ENCODE results near the gene TRIM8.
A peak's percentile ranks its signal among the peaks of the same experiment; 100 is the strongest.

Gene TRIM8

GRCh38 chr10:102632394-102633111 is 11.7 kb upstream of the TRIM8 start:
- no peak for DNase-seq (ENCODE audit: extremely low read depth in 1 of 2, low read depth in 1 of 2)

DNA sequence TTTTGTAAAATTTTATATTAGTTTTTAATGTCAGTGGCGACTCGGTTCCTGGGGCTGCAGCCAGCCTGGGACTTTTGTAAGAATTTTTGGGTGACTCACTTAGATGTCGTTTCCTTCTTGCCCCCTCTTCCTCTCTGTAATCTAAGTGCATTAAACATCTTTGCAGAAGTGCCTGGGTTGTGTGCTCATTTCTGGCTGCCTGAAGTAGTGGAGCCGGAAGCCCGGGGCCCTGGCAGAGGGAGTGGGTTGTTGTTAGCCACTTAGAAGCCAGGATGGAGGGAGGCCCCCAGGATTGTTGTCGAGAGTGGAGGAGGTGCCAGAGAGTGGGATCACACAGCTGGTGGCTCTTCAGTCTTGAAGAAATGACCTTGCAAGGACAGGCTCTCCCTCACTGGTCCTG is 11.0 kb upstream of the TRIM8 start:
- no peak for DNase-seq (ENCODE audit: extremely low read depth in 1 of 2, low read depth in 1 of 2)

DNA sequence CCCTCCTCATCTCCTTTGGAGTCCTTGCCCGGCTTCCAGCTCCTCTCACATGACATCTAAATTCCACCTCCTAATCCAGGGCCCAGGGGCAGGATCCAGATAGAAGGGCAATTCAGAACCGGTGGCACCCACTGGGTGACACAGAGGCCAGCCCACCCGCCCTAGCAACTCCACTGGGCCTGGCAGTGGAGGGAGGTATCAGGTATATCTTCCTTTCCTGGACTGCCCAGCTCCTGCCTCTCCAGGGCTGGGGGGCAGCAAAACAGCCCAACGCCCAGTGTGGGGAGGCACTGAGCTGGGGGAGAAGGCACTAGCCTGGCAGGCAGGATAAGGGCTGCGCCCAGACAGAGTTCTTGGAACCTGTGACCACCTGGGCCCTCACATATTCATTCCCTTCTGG is 10.4 kb upstream of the TRIM8 start:
- no peak for DNase-seq (ENCODE audit: extremely low read depth in 1 of 2, low read depth in 1 of 2)

- DNase-seq (ENCODE audit: extremely low read depth in 1 of 2, low read depth in 1 of 2), result no peak
Measured at GRCh38 chr10:102634686-102635085, 9.6 kb upstream of the TRIM8 start.

DNA sequence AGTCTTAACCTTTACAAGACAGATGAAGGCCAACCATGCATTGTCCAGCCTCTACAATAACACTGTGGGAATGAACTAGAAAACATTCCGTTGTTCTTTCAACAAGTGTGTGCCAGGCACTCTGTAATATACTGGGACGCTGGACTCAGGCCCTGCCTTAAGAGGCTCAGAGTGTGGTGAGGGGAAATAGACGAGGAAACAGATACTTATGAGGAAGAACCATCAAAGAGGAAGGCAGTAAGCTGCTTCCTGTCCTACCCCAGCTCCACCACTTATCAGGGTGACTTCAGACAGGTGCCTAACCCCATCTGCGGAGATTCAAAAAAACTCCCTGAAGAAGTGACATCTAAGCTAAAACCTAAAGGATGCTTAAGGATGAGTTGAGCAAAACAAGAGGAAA is 8.9 kb upstream of the TRIM8 start:
- DNase-seq (ENCODE audit: extremely low read depth in 1 of 2, low read depth in 1 of 2), result no peak

- DNase-seq (ENCODE audit: extremely low read depth in 1 of 2, low read depth in 1 of 2), result no peak
Measured at GRCh38 chr10:102639537-102639936, 4.7 kb upstream of the TRIM8 start.

DNA sequence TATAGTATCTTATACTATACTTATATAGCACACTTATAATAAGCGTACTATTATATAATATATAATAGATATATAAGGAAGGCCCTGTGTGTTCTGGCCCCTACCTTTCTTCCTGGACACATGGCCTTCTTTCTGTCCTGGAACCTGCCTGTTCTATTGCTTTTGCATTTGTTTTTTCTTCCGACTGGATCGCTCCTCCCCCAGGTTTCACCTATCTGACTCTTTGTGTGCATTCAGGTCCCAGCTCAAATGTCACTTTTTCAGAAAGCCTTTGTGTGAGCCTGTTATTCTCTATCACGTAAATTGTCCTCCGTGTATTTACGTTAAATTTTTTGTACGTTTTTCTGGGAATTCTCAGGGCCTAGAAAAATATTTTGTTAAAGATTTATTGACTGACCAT is 2.9 kb upstream of the TRIM8 start:
- no peak for DNase-seq (ENCODE audit: extremely low read depth in 1 of 2, low read depth in 1 of 2)

DNA sequence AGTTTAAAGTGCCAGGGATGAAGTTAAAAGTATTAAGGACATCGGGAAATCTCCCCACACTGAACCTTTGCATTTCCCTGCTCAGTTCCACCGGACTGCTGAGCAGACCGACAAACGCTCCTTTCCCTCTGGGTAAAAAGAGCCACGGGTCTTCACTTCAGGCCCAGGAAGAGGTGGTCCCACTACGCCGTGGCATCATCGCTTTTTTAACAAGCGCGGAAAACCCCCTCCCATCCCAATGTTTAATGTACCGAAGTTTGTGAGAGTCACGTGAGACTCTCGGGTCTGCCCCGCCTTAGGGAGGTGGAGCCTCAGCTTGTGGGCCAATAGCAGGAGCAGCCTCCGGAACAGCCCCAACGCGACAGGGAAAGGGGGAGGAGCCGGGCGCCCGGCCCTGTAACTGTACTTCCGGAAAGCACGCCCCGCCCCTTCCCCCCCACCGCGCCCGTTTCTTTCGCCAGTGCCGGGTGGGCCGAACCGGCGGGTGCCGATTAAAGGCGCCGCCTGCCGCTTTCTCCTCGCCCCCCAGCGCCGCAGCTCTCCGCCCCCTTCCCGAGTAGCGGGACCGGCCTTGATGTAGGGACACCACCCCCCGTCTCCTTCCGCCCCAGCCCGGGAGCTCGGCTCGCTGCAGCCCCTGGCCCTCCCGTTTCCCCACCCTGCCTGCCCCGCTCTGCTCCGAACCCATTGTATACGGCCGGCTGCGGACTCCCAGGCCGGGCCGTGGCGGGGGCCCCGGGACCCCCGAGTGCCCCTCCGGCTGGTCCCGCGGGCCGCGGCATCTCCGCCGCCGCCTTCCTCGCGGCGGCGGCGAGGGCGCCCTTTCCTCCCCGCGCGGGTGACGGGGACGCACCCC is 2.2 kb upstream of the TRIM8 start:
- peak; percentile 97 to 98 for DNase-seq (ENCODE audit: extremely low read depth in 1 of 2, low read depth in 1 of 2)

- no peak for DNase-seq (ENCODE audit: extremely low read depth in 1 of 2, low read depth in 1 of 2)
Measured at GRCh38 chr10:102642736-102643335, 1.4 kb upstream of the TRIM8 start.

- DNase-seq (ENCODE audit: extremely low read depth in 1 of 2, low read depth in 1 of 2), result peak in 1 of 2 donors; percentile 47
Measured at GRCh38 chr10:102643336-102644065, 778 bp upstream of the TRIM8 start.

DNA sequence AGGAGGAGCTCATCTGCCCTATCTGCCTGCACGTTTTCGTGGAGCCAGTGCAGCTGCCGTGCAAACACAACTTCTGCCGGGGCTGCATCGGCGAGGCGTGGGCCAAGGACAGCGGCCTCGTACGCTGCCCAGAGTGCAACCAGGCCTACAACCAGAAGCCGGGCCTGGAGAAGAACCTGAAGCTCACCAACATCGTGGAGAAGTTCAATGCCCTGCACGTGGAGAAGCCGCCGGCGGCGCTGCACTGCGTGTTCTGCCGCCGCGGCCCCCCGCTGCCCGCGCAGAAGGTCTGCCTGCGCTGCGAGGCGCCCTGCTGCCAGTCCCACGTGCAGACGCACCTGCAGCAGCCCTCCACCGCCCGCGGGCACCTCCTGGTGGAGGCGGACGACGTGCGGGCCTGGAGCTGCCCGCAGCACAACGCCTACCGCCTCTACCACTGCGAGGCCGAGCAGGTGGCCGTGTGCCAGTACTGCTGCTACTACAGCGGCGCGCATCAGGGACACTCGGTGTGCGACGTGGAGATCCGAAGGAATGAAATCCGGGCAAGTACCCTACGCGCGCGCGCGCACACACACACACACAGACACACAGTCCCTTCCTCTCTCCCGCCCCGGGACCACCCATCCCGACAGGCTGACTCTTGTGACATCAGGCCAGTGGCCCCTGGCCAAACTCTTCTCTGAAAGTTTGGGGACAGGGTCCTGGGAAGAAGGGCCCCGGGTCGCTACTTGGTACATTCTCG is 538 bp downstream of the TRIM8 start:
- peak in 1 of 2 donors; percentile 62 for DNase-seq (ENCODE audit: extremely low read depth in 1 of 2, low read depth in 1 of 2)

DNA sequence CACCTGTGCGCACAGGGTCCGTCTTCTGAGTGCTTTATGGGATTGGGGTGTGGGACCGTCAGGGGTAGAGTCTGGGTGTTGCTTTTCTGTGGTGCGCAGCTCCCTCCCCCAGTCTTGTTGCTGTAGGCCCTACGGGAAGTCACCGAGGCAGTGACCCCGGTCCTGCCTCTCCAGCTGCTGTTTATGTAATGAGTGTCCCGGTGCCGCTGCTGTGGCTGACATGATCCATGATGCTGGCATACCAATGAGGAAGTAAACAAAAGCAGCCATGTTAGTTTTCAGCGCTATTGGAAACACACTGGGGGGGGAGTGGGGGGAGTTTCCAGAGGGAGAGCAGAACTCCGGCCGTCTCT is 1.1 kb downstream of the TRIM8 start:
- DNase-seq (ENCODE audit: extremely low read depth in 1 of 2, low read depth in 1 of 2), result no peak

DNA sequence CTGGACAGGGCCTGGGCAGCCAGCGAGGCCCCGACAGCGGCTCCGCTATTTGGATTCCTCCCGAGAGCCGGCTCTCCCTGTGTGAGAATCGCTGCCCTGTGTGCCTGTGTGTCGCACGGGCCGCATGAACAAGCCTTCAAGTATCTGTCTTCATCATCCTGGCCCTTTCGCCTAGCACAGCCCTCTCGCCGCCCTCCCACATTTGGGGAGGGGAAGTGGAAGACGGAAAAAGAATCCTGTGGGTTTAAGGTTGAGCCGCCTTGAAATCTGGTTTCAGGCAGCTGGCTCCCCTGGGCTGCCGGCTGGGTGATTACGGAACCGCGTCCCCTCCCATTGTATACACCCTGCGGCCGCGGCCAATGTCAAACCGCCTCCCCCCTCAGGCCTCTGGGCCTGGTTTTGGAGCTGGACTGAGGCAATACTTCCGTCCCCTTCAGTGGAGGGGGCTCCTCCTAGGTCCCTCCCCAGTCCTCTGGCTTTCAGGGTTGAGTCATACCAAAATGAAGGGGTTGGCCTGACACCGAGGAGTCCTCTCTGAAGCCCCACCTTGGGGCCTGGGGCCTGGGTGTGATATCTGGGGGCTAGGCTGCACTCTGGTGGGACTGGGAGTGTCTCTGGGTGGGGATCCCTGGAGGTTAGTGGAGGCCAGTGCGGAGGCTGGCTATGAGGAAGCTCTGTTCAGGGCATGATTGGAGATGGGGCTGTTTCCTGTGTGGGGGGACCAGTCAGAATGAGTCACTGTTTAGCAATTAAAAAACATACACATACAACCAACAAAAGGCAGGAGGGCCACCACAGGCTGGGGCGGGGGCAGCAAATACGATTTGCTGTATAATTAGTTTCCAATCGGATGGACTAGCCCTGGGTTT is 1.7 kb downstream of the TRIM8 start:
- DNase-seq (ENCODE audit: extremely low read depth in 1 of 2, low read depth in 1 of 2), result peak; percentile 78 to 83

DNA sequence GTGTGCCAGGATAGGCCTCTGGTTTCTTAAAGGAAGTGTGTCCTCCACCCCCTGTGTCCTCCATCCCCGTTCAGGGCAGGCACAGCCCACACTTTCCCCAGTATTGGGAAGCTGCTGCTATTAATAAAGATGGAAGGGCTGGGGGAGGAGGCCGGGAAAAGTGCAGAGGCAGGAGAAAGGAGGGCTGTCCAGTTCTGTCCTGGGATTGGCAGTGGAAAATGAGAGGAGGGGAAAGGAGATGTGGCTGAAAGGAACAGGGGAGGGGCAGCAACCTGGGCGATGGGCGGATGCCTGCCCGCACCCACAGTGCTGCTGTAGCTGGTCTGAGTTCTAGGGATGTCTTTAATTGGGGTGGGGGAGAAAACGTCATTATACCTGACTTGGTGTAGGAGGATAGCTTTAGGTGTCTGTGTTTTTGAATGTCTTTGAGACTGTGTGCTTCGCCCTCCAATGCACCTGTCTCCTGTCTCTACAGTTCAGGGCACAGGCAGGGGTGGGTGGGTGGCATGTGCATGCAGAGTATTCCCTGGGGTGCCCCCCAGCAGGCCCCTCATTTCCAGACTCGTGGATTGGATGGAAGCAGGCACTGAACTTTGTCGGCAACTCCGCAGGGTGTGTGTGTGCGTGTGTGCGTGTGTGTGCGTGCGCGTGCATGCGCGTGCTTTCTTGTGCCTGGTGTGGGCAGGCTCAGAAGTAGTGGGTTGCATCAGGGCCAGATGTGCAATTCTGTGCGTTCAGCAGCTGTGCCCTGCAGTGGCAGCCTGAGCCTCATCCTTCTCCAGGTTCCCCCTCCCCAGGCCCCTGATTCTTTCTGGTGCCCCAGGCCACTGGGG is 2.5 kb downstream of the TRIM8 start:
- no peak for DNase-seq (ENCODE audit: extremely low read depth in 1 of 2, low read depth in 1 of 2)

- DNase-seq (ENCODE audit: extremely low read depth in 1 of 2, low read depth in 1 of 2), result no peak
Measured at GRCh38 chr10:102647443-102648268, 3.4 kb downstream of the TRIM8 start.

DNA sequence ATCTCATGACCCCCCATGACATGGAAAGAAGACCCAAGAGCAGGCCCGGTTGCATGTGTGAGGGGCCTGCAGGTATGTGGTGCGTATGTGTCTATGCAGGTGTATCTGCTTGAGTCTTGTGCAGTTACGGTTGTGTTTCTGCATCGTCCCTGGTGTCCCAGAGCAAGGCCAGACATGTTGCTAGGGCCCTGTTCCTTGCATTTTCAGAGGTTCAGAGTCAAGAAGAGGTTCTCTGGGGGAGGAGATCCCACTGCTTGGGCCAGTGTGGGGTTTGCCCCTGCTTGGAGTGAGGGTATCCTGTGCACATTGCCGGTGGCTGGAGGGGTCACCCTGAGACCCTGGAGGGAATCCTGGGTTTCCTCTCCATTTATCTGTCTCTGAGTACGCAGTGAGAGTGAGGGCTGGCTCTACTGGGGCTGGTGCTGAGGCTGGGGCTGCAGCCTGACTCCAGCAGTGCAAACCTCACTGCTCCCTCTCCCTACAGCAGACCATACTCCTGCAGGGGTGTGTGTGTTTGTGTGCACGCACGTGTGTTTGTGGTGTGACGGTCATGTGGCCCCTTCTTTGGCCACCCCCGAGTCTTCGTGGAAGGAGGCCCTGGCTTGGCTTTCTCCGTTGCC is 4.1 kb downstream of the TRIM8 start:
- no peak for DNase-seq (ENCODE audit: extremely low read depth in 1 of 2, low read depth in 1 of 2)
